CD4-positive, alpha-beta T cell treated with Interleukin-15 for 1 hour (primary cell): ENCODE data around the gene SYTL1.

Source experiments
- DNase-seq: peaks from one replicate; pipeline ENCODE4 v3.0.0-alpha.2; 2020

Gene SYTL1

DNA sequence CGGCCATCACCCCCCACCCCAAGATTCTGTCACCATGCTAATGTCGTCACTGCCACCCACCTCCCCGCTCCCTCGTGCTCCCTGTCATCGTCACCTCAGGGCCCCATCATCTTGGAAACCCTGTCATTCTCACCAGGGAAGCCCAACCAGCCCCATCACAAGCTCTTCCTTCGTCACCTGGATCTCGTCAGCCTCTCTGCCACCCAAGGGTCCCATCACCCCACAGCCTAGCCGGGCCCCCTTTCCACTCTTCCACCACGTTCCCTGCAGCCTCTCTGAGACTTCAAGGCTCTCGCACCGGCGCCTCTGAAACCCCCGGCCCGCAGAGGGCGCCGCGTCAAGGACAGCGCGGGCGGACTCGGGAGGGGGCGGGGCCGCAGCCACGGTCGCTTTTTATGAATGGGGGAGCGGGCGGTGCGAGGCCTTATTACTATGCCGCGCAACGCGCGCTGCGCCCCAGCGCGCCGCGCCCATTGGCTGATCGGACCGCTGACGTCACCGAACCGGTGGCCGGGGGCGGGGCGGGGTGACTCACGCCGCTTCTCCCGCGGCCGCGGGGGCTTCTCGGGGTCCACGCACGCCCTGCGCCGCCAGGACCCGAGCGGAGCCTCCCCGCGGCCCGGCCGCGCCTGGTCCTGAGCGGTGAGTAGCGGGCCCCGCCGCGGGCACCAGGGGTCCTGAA is 50.4 kb downstream of the SYTL1 start, which contains the start of gene GPR3:
Gene GPR3 (plus strand): TSS at position 527 of the 682 bp plus-strand sequence. CDS start 1,177 bp downstream, outside the sequence.
- DNase-seq = peak; percentile 93

DNA sequence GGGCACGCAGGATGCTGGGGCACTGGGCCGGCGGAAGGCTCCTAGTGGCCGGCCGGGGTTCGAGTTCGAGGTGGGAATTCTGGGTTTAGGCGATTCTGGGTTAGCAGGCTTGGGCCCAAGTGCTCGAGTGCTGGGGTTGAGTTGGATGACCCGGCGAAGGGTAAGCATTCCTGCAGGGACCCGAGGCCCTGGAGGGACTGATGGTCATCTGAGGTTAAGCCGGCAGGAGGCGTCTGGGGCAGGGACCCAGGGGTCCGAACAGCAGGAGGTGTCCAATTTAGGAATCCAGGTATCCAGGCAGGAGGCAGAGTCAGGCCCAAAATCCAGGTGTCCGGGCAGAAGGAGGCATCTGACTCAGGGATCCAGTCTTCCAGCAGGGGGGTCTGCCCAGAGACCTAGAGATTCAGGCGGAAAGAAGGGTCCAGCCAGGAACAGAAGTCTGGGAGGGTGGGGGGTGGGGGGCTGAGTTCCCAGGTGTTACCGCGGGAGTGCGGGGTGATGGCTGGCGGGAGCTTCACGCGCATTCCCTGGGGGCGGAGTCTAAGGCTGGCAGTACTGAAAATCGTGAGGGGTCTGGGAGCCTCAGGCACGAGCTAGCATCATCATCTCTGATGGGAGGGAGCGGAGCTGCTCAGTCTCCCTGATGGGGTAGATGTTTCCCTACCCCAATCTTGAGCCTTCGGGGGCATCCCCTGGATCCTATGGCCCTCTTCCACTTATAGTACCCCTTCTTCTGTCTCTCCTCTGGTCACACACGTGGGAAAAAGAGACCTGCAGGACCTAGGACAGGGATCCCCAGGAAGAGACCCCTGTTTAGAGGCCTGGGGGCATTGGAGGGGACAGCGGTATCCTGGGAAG is 51.2 kb downstream of the SYTL1 start:
- DNase-seq = no peak

DNA sequence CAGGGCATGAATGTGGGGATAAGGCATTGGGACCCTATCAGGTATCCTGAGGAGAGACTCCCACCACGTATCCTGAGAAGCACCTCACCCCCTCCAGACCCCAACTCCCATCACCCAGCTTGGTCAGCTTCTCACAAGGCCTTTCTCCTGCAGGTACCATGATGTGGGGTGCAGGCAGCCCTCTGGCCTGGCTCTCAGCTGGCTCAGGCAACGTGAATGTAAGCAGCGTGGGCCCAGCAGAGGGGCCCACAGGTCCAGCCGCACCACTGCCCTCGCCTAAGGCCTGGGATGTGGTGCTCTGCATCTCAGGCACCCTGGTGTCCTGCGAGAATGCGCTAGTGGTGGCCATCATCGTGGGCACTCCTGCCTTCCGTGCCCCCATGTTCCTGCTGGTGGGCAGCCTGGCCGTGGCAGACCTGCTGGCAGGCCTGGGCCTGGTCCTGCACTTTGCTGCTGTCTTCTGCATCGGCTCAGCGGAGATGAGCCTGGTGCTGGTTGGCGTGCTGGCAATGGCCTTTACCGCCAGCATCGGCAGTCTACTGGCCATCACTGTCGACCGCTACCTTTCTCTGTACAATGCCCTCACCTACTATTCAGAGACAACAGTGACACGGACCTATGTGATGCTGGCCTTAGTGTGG is 51.9 kb downstream of the SYTL1 start:
- no peak for DNase-seq

DNA sequence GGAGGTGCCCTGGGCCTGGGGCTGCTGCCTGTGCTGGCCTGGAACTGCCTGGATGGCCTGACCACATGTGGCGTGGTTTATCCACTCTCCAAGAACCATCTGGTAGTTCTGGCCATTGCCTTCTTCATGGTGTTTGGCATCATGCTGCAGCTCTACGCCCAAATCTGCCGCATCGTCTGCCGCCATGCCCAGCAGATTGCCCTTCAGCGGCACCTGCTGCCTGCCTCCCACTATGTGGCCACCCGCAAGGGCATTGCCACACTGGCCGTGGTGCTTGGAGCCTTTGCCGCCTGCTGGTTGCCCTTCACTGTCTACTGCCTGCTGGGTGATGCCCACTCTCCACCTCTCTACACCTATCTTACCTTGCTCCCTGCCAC is 52.4 kb downstream of the SYTL1 start:
- DNase-seq = no peak

DNA sequence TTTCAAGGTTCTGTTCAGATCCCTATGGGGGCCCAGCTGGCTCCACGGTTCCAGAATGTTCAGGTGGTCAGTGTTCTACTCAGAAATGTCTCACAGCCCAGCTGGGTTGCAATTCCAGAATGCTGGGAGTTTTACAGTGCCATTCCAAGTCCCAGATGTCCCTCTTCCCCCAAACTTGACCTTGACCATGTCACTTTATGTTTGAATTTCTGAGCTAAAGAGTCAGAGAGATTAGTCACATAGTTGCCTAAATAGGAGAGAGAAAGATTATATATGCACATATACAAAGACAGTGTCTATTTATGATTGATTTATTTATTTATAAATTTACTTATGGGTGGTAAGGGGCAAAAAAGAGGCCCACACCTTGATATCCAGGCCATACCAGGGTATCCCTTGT is 53.1 kb downstream of the SYTL1 start:
- no peak for DNase-seq

DNA sequence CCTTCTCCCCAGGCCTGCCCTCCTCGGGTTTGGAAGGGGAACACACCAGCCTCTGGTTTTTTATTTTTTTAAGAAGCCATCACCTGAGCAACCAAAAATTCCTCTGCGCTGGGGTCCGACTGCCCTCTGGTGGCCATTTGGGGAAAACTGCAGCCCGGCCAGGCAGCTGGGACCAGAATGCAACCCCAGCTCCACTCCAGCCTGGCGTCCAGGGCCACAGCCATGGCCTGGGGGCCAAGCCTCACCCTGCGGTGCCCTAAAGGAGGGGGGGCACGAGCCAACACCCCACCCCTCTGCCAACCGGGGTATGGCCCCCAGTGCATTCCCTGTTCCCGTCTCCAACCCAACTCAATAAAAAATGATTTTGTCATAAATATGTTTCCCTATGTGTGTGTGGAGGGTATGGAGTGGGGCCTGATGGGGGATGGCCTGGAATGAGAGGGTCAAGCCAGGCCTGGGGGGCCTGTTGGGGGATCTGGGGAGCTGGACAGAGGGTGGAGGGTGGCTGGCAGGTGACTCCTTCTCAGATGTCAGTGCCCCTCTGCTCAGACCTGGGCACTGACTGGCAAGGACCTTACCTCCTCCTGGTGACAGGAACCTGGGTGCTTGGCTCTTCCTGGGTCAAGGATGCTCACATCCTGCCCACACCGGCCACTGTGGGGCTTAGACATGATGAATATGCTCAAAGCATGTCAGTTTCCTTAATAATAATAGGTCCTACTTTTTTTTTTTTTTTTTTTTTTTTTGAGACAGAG is 53.8 kb downstream of the SYTL1 start:
- DNase-seq = peak; percentile 83

DNA sequence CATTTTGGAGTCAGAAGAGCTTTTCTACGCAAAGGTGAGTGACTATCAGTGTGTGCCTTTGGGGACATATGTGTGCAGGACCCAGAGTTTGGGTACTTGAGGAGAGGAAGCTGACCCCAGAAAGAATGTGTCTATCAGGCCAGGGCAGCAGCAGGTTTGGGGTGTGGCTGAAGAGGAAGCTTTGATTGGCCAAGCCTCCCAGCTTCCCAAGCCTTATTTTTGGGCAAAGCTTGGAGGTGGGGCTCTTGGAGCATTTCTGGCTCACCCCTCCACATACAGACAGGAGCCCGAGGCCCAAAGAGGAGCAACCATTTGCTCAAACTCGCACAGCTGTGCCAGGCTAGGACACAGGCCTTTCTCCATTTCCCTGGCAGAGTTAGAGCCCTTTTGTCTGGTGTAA is 55.3 kb downstream of the SYTL1 start:
- no peak for DNase-seq

DNA sequence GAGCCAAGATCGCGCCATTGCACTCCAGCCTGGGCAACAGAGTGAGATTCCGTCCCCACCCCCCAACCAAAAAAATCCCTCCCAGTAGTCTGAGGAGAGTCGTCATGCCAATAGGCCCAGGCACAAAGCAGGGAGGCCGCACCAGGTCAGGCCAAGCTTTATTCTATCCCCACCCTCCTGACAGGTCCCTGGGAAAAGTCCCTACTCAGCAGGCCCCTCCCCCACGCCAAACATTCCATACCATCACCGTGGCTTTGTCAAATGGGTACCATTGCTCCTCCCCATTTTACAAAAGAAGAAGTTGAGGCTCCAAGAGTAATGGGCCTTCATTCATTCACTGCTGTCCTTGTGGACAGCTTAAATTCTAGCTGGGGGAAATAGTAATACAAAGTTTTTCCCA is 55.9 kb downstream of the SYTL1 start:
- no peak for DNase-seq

DNA sequence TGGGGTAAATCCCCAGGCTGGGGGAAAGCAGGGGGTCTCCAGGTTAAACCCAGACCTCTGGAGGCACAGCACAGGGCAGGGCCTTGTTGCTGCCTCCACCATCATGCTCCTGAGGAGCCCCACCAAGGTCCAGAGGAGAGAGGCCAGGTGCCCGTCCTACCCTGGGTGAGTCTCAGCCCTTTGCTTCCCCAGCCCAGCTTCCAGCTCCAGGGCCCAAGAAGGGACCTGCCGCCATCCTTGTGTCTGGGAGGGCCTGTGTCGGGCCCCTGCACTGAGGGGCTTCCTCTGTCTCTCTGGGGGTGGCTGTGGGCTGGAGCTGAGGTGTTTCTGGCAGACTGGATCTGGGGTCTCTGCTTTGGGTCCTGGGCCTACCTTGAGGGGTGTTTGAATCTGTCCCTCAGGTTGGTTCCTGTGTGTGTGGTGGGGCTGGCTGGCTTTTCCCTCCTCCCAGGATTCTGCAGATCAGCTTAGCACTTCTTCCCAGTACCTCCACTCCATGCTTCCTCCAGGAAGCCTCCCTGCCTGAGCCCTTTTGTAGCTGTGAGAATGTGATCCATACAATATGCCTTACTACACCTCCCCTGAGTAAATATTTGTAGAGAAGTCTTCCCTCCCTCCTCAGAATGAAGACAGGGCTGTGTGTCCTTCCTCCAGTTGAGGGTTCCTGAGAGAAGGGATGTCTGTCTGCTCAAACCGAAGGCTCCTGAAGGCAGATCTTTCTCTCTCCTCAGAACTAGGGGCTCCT is 56.8 kb downstream of the SYTL1 start:
- no peak for DNase-seq

DNA sequence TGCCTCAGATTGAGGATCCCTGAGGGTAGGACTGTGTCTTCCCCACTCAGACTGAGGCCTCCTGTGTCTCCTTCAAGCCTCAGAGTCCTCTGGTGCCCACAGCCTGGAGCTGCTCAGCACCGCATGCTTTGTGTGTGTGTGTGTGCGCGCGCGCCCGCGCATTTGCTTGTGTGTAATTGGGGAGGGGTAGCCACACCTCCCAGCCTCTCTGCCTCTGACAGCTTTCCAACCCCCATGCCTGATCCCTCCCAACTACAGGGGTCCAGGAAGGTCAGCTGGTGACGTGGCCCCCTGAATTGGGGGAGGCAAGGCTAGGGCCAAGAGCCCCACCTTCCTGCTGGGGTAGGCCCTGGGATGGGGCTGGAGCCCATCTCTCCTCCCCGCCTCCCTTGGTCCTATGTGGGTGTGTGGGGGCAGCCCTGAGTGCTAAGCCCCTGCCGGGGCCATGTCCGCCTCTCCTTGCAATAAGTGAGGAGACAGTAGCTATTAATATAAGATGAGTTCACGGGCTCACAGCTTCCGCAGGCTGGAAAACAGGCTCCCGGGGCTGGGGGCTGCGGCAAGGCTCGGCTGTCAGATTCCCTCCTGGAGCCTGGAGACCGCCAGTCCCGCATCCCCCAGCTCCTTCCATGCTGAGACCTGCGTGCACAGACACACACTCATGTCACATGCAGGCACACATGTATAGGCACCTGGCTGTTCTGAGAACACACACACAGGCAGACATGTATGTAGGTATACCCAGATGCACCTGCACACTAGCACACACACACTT is 57.6 kb downstream of the SYTL1 start:
- DNase-seq = no peak

DNA sequence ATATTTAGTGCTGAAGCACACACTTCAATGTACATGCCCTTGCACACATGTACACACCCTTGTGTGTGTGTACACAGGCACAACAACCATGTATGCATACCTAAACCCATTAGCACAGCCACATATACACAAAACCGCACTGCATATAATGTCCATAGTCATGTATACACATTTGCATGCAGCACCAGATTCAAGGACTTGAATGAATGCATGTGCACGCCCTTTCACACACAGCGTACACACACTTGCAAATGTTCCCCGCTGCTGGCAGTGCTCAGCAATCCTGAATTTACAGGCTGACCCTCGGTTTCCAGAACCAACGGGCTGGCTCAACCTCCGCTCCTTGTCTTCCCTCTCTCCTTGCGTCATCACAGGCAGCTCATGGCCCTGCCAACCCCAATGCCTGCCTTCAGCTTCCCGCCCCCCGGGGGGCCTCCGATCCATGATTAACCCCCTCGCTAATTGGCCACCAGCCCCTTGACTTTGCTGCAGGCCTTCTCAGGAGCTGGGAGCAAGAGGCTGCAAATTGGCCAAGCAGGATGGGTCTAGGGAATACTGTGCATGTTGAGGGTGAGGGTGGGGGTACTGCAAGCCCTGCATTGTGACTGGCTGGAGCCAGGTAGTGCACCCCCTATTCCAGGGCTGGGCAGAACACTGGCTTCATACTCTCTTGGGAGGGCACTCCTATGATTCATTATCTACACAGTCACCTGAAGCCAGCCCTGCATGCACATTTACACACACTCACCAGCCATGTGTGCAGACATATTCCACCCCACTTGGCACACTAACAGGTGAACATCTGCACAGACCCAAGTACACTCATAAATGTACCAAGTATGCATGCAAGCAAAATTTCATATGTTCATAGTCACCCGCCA is 58.5 kb downstream of the SYTL1 start:
- DNase-seq = no peak

DNA sequence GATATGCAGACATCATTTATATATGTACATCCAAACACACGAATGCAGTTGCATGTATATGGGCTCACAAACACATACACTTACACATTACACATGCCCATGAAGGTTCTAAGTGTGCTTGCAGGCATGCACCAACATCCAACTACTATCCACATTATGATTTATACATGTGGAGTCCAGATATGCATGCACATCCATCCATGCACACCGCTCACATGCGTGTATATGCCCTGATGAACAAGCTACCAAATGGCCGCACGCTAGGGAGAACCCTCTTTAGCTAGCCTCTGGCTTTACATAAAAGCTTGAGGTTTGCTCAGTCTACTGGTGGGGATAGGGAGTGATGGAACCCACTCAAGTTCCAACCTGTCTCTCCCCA is 59.1 kb downstream of the SYTL1 start:
- no peak for DNase-seq

DNA sequence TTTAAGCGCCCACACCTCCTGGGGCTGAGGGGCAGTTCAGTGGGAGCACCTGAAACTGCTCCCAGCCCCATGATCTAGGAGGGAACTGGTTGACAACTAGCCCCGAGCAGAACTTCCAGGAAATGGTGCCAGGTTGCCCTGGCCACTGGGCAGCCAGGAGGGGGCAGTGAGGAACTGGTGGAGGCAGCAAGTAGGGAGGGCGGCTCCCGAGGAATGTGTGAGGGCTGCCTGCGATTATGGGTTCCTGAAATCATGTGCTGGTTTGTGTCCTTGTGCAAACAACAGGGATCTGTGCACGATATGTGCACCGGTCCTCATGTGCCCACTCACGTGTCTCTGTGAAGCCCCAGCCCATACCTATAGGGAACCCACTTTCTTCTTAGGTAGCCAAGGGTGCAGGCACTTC is 60.5 kb downstream of the SYTL1 start:
- DNase-seq = peak; percentile 39

DNA sequence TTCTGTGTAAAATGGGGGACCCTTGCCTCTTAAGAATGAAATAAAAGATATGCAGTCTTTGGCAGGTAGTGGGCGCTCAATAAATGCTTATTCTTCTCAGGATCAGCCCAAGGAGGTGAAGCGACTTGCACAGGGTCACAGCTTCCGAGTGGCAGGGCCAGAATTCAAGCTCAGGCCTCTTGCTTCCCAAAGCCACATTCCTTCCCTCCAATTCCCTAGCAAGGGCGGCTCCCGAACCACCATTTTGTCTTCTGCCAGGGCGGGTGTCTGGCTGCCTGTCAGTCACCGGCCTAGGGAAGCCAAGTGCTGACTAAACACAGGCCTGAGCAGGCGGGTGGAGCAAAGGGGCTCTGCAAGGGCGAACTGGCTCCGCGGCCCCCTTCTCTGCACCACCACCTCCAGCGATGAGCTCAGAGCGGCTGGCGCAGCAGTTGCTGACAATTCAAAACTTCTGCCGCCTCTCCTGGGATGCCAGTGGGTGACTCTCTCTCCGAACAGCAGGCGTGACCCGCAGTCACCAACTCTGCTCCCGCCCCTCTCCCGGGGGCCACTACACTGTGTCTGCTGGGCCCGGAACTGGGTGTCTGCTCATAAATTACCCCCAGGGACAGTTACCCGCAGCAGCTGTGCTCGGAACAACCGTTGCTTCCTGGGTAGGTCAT is 61.4 kb downstream of the SYTL1 start:
- DNase-seq = peak; percentile 53
